ENCODE results near the gene LHPP. TPM values are rescaled to one million over a fixed set of nuclear protein-coding genes. Genes with fewer than 3 reads are reported as not detected.
A peak's percentile ranks its signal among the peaks of the same experiment; 100 is the strongest.

LHPP gene
- total and polyA plus RNA-seq, 4 donors, result 11.5 to 22.0 (median 18.6) TPM

DNA sequence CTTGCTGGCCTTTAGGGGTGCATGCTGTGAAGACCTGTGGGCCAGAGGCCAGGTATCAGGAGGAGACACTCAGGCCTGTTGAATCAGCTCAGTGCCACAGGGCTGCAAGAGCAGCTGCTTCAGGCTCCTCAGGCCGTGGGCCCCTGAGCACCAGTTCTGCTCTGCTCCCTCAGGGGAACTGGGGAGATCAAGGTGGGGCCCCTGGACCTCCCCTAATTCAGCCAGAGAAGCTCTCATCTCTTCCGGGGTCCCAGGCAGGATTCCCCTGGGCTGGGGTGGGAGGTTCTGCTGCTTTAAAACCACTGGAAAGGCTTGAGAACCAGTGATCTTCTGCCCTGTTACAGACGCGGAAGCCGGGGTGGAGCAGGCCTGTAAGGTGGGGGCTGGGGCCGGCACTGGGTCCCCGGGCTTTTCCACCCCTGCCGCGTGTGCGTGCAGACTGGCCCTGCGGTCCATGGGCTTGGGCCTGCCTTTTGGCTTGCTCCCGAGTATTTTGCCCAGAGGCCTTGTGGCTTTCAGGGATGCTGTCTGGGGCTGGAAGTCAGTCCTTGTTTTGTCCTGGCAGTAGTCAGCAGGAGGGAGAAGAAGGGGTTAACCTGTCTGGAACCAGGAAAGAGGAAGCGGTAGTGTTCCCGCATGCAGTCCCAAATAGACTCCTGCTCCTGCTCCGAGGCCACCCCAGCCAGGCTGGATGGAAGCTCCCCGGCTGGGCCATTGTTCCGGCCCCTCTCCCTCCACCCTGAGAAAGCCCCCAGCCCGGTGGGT lies 74.3 kb downstream of the LHPP start:
- Histone ChIP-seq H3K36me3 (ENCODE audit: control insufficient read depth in 1 of 2, insufficient read depth in 2 of 2, low read length in 1 of 2) (no peaks in the 10 kb centered on the region), H3K9me3 (ENCODE audit: control insufficient read depth, low read length) (no peaks in the 10 kb centered on the region), H3K4me3 (ENCODE audit: low read length in 2 of 2) (no peak overlapping the region), H3K4me1 (ENCODE audit: control insufficient read depth in 1 of 2, insufficient read depth in 2 of 2, low read length in 2 of 2) (no peaks in the 10 kb centered on the region), H3K27me3 (ENCODE audit: control insufficient read depth in 1 of 2, insufficient read depth in 2 of 2, low read length in 1 of 2) (no peaks in the 10 kb centered on the region), H3K27ac (ENCODE audit: low read depth in 1 of 2, low read length in 2 of 2) (no peak overlapping the region)
- WGBS, 2 donors, result 66% methylated on average over 18 of the region's 18 CpGs
- DNase-seq (no peak), ATAC-seq (ENCODE audit: low FRiP score) (no peak)
- intact Hi-C loops (cut with DNase I), result no loop called here

DNA sequence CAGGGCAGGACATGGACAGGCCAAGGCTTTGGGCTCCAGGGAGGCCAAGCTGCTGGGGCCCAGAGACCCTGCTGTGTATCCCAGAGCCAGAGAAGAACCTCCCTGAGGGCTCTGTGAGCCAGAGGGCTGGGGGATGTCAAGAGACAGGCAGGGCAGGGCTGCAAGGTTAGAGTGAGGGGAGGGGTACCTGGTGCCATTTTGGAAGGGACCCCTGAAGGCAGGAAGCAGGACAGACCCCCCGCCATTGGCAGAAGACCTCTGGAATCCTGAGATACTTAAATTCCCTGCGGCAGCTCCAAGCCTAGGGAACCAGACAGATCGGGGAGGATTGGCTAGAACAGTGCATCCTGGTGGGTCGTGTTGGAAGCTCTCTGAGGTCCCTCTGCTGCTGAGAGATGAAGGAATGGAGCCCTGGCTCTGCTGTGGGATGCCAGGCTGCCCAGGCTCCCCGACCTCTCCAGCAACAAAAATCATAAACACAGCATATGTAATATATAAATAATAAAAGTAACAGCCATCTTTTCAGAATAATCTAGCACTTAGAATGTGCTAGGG lies 75.0 kb downstream of the LHPP start:
- no peak overlapping the region for H3K27ac ChIP-seq (ENCODE audit: low read depth in 1 of 2, low read length in 2 of 2)
- WGBS, 2 donors, result 83 to 84% methylated on average over 5 of the region's 5 CpGs
- ATAC-seq (ENCODE audit: low FRiP score) (no peak), DNase-seq (no peak)
- intact Hi-C loops (cut with DNase I), result no loop called here
- no peaks in the 10 kb centered on the region for H3K36me3 ChIP-seq (ENCODE audit: control insufficient read depth in 1 of 2, insufficient read depth in 2 of 2, low read length in 1 of 2)
- H3K4me1 ChIP-seq (ENCODE audit: control insufficient read depth in 1 of 2, insufficient read depth in 2 of 2, low read length in 2 of 2), result no peaks in the 10 kb centered on the region
- no peak overlapping the region for H3K4me3 ChIP-seq (ENCODE audit: low read length in 2 of 2)
- H3K9me3 ChIP-seq (ENCODE audit: control insufficient read depth, low read length), result no peaks in the 10 kb centered on the region
- H3K27me3 ChIP-seq (ENCODE audit: control insufficient read depth in 1 of 2, insufficient read depth in 2 of 2, low read length in 1 of 2), result no peaks in the 10 kb centered on the region

DNA sequence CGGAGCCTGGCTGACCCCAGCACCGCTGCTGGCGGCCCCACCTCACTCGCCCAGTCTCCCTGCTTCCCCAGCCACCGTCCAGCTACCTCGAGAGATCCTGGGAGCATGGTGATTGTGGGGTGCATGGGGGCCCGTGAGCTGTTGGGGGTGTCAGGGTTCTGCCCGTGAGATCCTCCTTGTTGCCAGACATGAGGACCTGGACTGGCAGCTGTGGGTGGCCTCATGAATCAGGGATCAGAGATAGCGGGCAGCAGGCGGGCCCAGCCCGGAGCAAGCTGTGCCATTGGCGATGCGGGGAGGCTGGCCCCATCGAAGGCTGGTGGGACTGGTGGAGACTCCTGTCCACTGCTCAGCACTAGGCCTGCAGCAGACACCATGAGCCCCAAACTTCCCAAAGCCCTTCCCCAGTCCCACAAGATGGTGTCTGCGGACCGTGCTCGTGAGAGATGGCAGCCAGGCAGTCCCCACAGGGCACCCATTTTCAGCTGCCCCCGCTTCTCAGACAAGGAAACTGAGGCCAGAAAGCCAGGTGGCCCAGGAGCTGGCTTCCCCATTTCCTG lies 75.6 kb downstream of the LHPP start:
- intact Hi-C loops (cut with DNase I), result no loop called here
- Histone ChIP-seq H3K36me3 (ENCODE audit: control insufficient read depth in 1 of 2, insufficient read depth in 2 of 2, low read length in 1 of 2) (no peaks in the 10 kb centered on the region), H3K9me3 (ENCODE audit: control insufficient read depth, low read length) (no peaks in the 10 kb centered on the region), H3K27me3 (ENCODE audit: control insufficient read depth in 1 of 2, insufficient read depth in 2 of 2, low read length in 1 of 2) (no peaks in the 10 kb centered on the region), H3K4me3 (ENCODE audit: low read length in 2 of 2) (no peak overlapping the region), H3K27ac (ENCODE audit: low read depth in 1 of 2, low read length in 2 of 2) (no peak overlapping the region), H3K4me1 (ENCODE audit: control insufficient read depth in 1 of 2, insufficient read depth in 2 of 2, low read length in 2 of 2) (no peaks in the 10 kb centered on the region)
- ATAC-seq (ENCODE audit: low FRiP score), result no peak
- DNase-seq, result no peak
- WGBS, 2 donors, result 94 to 96% methylated on average over 18 of the region's 18 CpGs

DNA sequence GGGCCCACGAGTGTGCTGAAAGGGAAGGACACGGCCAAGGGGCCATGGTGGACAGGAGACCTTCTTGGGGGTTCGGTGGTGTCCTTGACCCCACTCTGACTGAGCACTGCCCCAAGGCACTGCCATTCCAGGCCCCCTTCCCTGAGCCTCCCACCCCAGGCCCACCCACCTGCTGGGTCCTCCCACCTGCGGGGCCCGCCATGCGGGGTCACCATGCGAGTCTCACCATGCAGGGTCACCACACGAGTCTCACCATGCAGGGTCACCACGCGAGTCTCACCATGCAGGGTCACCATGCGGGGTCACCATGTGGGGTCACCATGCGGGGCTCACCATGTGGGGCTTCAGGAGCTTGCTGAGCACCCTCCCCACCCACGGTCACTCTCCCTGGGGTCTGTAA lies 76.3 kb downstream of the LHPP start:
- WGBS, 2 donors, result 86 to 89% methylated on average over 13 of the region's 13 CpGs
- Histone ChIP-seq H3K9me3 (ENCODE audit: control insufficient read depth, low read length) (no peaks in the 10 kb centered on the region), H3K4me1 (ENCODE audit: control insufficient read depth in 1 of 2, insufficient read depth in 2 of 2, low read length in 2 of 2) (no peaks in the 10 kb centered on the region), H3K36me3 (ENCODE audit: control insufficient read depth in 1 of 2, insufficient read depth in 2 of 2, low read length in 1 of 2) (no peaks in the 10 kb centered on the region), H3K27me3 (ENCODE audit: control insufficient read depth in 1 of 2, insufficient read depth in 2 of 2, low read length in 1 of 2) (no peaks in the 10 kb centered on the region), H3K27ac (ENCODE audit: low read depth in 1 of 2, low read length in 2 of 2) (no peak overlapping the region), H3K4me3 (ENCODE audit: low read length in 2 of 2) (no peak overlapping the region)
- ATAC-seq (ENCODE audit: low FRiP score), result no peak
- DNase-seq, result no peak
- intact Hi-C loops (cut with DNase I), result no loop called here

DNA sequence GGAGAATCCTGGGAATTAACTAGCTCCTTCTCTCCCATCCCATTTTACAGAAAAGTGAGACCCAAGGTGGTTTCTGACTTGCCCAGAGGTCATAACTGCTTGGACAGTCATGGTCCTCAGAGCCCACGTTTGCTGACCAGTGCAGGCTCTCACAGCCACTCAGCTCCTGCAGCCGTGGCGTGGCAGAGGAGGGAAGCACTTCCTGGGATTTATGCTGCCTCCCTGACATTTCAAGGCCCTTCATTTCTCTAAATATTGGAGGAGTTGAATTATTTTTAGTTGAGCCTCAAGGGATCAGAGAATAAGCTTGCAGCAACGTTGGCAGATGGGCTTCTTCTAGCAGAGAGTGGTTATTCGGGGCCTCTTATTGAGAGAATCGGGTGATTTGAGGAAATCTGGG lies 77.1 kb downstream of the LHPP start:
- Histone ChIP-seq H3K27me3 (ENCODE audit: control insufficient read depth in 1 of 2, insufficient read depth in 2 of 2, low read length in 1 of 2) (no peaks in the 10 kb centered on the region), H3K4me1 (ENCODE audit: control insufficient read depth in 1 of 2, insufficient read depth in 2 of 2, low read length in 2 of 2) (no peaks in the 10 kb centered on the region), H3K27ac (ENCODE audit: low read depth in 1 of 2, low read length in 2 of 2) (no peak overlapping the region), H3K4me3 (ENCODE audit: low read length in 2 of 2) (no peak overlapping the region), H3K36me3 (ENCODE audit: control insufficient read depth in 1 of 2, insufficient read depth in 2 of 2, low read length in 1 of 2) (no peaks in the 10 kb centered on the region), H3K9me3 (ENCODE audit: control insufficient read depth, low read length) (no peaks in the 10 kb centered on the region)
- DNase-seq, result no peak
- intact Hi-C loops (cut with DNase I), result no loop called here
- ATAC-seq (ENCODE audit: low FRiP score), result no peak
- 79 to 80% methylated on average over 6 of the region's 6 CpGs for WGBS, 2 donors

DNA sequence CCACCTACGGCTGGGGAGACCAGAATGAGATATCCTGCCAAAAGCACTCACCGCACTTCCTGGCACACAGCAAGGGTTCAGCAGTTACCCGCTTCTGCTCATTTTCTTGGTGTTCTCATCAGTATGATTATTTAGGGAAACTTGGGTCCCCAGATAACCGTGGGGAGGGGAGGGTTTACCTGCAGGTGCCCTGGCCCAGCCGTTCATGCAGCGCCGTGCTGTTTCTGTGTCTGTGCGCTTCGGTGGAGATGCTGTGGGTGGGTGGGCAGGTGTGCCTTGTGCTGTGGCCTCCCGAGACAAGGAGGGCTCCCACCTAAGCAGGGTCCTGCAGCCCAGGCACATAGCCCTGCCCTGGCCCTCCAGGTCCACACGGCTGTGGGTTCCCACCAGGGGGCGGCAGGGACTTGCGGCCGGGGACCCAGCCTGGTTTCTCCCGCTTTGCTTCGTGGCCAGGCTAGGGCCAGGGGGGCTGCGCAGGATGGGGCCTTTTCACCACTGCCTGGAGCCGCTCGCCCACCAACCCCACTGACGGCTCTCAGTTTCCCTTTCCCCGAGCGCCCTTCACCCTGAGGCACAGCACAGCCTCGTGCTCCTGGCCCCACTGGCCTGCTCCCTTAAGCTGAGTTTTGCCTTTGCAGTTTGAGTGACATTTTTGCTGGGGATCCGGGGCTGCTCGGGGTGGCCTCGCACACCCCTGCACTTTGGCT lies 78.5 kb downstream of the LHPP start:
- Histone ChIP-seq H3K27me3 (ENCODE audit: control insufficient read depth in 1 of 2, insufficient read depth in 2 of 2, low read length in 1 of 2) (no peaks in the 10 kb centered on the region), H3K9me3 (ENCODE audit: control insufficient read depth, low read length) (no peaks in the 10 kb centered on the region), H3K27ac (ENCODE audit: low read depth in 1 of 2, low read length in 2 of 2) (no peak overlapping the region), H3K4me1 (ENCODE audit: control insufficient read depth in 1 of 2, insufficient read depth in 2 of 2, low read length in 2 of 2) (no peaks in the 10 kb centered on the region), H3K4me3 (ENCODE audit: low read length in 2 of 2) (no peak overlapping the region), H3K36me3 (ENCODE audit: control insufficient read depth in 1 of 2, insufficient read depth in 2 of 2, low read length in 1 of 2) (no peaks in the 10 kb centered on the region)
- peak; percentile 81 to 92 for DNase-seq
- intact Hi-C loops (cut with DNase I), result loop anchor here in 1 of 2 donors (2.0 kb wide), 1 partner anchor 205 kb away; the partner anchor contains the start of gene FAM53B
- 30 to 31% methylated on average over 24 to 26 of the region's 26 CpGs for WGBS, 2 donors
- peak; percentile 70 for ATAC-seq (ENCODE audit: low FRiP score)

DNA sequence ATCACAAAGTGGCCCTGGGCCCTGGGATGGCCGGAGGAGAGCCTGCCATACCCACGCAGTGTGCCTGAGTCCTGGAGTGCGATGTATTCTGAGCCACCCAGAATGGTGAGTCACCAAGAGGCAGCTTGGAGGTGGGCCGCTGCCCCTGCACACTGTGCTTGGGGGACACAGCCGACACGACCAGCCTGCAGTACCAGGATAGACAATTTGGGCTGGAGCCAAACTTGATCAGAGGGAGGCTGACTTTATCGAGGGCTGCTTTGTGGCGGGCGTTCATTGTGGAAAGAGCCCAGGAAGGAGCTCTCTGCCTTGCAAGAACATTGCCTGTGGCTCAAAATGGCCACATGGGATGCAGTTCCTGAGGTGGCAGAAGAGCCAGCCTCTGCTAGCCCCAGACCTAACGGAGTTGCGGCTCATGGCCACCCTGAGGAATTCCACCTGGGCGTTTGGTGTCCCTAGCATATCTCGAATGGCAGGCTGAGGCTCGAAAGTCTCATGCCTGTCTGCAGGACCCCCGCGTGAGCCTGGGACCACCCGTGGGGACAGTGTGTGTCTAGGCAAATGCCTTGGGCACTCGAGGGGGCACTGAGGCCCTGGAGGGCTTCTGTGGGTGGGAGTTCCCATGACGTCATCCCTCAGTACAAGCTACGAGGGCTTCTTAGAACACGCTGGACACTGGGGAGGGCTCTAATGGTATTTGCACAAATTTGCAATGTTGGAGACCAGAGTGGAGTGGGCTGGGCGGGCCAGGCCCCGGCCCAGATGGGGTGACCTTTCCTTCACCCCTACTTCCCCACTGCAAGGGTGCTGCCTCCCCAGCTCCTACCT lies 79.7 kb downstream of the LHPP start:
- Histone ChIP-seq H3K9me3 (ENCODE audit: control insufficient read depth, low read length) (no peaks in the 10 kb centered on the region), H3K27ac (ENCODE audit: low read depth in 1 of 2, low read length in 2 of 2) (no peak overlapping the region), H3K36me3 (ENCODE audit: control insufficient read depth in 1 of 2, insufficient read depth in 2 of 2, low read length in 1 of 2) (no peaks in the 10 kb centered on the region), H3K4me3 (ENCODE audit: low read length in 2 of 2) (no peak overlapping the region), H3K4me1 (ENCODE audit: control insufficient read depth in 1 of 2, insufficient read depth in 2 of 2, low read length in 2 of 2) (no peaks in the 10 kb centered on the region), H3K27me3 (ENCODE audit: control insufficient read depth in 1 of 2, insufficient read depth in 2 of 2, low read length in 1 of 2) (no peaks in the 10 kb centered on the region)
- ATAC-seq (ENCODE audit: low FRiP score), result no peak
- DNase-seq, result no peak
- 83 to 87% methylated on average over 23 of the region's 23 CpGs for WGBS, 2 donors
- intact Hi-C loops (cut with DNase I), result loop anchor here in 1 of 2 donors (2.0 kb wide), 1 partner anchor 204 kb away; the partner anchor contains the start of gene FAM53B

DNA sequence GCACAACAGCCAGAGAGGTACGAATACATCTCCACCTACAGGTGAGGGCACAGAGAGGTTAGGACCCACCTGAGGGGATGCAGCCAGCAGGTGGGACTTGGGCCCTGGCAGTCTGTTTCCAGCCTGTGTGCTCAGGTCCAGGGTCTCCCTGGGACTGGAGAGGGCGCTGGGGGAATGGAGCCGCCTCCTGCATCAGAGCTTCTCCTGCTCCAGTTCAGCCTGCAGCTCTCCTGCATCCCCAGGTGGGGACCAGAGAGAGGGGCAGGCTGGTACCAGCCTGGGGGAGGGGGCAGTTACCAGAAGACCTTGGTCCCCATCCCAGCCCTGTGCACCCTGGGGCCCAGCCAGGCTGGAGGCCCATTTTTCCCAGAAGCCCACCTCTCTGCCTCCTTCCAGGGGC lies 80.7 kb downstream of the LHPP start:
- H3K27ac ChIP-seq (ENCODE audit: low read depth in 1 of 2, low read length in 2 of 2), result no peak overlapping the region
- H3K36me3 ChIP-seq (ENCODE audit: control insufficient read depth in 1 of 2, insufficient read depth in 2 of 2, low read length in 1 of 2), result no peaks in the 10 kb centered on the region
- intact Hi-C loops (cut with DNase I), result no loop called here
- 94 to 95% methylated on average over 3 of the region's 3 CpGs for WGBS, 2 donors
- DNase-seq, result no peak
- H3K4me1 ChIP-seq (ENCODE audit: control insufficient read depth in 1 of 2, insufficient read depth in 2 of 2, low read length in 2 of 2), result no peaks in the 10 kb centered on the region
- H3K9me3 ChIP-seq (ENCODE audit: control insufficient read depth, low read length), result no peaks in the 10 kb centered on the region
- no peak for ATAC-seq (ENCODE audit: low FRiP score)
- H3K4me3 ChIP-seq (ENCODE audit: low read length in 2 of 2), result no peak overlapping the region
- no peaks in the 10 kb centered on the region for H3K27me3 ChIP-seq (ENCODE audit: control insufficient read depth in 1 of 2, insufficient read depth in 2 of 2, low read length in 1 of 2)

Measured in aorta (tissue), 5 donors.